ENCODE data around the gene PHACTR1. TPM values are rescaled to one million over a fixed set of nuclear protein-coding genes. Genes with fewer than 3 reads are reported as not detected.
"Not testable (repeated sequence)": the region's sequence is repeated elsewhere in the genome, so short reads cannot be mapped to it uniquely, and the experiment has no call there.

The PHACTR1 gene
- total RNA-seq, 1 experiment from 2014 or later = 5.2 TPM

DNA sequence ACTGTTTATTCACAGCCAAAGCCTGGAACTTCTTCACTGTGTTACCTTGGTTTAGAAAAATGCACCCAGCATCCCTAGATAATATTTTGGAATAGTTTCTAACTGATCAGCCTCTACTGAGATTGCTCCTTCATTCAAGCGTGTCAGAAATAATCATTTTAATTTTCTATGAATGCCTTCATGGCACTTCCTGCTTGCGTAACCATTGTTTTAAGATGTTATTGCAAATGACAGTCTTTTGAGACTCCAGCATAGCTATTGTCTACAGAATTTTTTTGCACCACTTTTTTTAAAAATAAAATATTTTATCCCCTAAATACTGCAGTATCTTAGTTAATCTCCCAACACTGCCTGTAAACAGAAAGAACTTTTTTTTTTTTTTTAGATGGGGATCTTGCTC lies 213.1 kb downstream of the PHACTR1 start:
- Histone ChIP-seq H3K4me1 (ENCODE audit: low read length) (no peaks in the 10 kb centered on the region), H3K9me2 (replicated peaks; ENCODE audit: insufficient read depth, low read length) (no peaks in the 10 kb centered on the region), H3K36me3 (ENCODE audit: insufficient read depth, low read length) (no peaks in the 10 kb centered on the region), H4K20me1 (ENCODE audit: insufficient read depth, low read depth, low read length) (no peaks in the 10 kb centered on the region), H3K27ac (ENCODE audit: low read length) (no peak overlapping the region), H3K79me2 (ENCODE audit: low read length) (no peaks in the 10 kb centered on the region), H3K4me3 (ENCODE audit: low read length) (no peak overlapping the region), H3K4me2 (ENCODE audit: low read depth, low read length, poor library complexity, severe bottlenecking) (no peak overlapping the region), H3K9me3 (ENCODE audit: low read length) (no peaks in the 10 kb centered on the region), H3K9ac (ENCODE audit: low read length) (no peak overlapping the region), H3K27me3 (ENCODE audit: low read length) (no peaks in the 10 kb centered on the region), H2AFZ (ENCODE audit: low read length) (no peak overlapping the region)
- no peak for DNase-seq

DNA sequence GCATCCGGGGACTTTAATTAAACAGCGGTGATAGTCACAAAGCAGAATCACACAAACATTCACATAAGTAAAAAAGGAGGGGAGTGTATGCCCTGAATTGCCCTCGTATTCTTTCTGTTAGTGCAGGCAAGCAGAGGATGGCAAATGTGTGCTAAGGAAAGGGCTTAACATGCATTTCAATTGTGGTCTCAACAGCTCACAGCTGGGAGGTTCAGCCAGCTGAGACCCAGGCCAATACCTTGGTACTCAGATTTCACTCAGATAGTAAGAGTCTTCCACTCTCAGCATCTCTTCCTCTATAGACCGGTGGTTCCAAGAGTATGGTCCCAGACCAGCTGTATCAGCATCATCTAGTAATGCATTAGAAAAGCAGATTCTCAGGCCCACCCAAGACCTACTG lies 215.1 kb downstream of the PHACTR1 start:
- Histone ChIP-seq H3K36me3 (ENCODE audit: insufficient read depth, low read length) (no peaks in the 10 kb centered on the region), H3K27ac (ENCODE audit: low read length) (no peak overlapping the region), H3K27me3 (ENCODE audit: low read length) (peaks cover 3% of the 10 kb centered on the region; the same call in 1 of the 2 replicates), H2AFZ (ENCODE audit: low read length) (no peak overlapping the region), H3K4me3 (ENCODE audit: low read length) (no peak overlapping the region), H3K4me1 (ENCODE audit: low read length) (no peaks in the 10 kb centered on the region), H3K9me3 (ENCODE audit: low read length) (no peaks in the 10 kb centered on the region), H3K79me2 (ENCODE audit: low read length) (no peaks in the 10 kb centered on the region), H4K20me1 (ENCODE audit: insufficient read depth, low read depth, low read length) (no peaks in the 10 kb centered on the region), H3K9me2 (replicated peaks; ENCODE audit: insufficient read depth, low read length) (no peaks in the 10 kb centered on the region), H3K4me2 (ENCODE audit: low read depth, low read length, poor library complexity, severe bottlenecking) (no peak overlapping the region), H3K9ac (ENCODE audit: low read length) (no peak overlapping the region)
- DNase-seq = no peak

DNA sequence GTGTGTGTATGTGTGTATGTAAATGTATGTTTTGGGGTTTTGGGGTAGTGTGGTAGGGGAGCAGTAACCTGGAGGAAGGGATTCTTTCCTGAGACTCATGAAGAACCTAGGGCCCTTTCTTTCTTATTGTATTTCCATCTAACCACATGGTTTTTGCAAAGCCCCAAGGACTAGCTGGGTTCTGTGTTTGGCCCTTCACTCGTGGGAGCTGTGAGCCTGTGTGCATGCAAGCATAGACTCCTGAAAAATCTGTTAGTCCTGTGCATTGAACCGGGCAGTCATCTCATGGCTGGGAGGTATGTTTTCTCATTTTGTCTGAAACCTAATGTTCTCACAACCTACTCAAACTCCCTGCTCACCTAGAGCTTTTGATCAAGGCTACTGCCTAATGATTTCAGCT lies 219.1 kb downstream of the PHACTR1 start:
- no peak for DNase-seq
- Histone ChIP-seq H3K79me2 (ENCODE audit: low read length) (no peaks in the 10 kb centered on the region), H4K20me1 (ENCODE audit: insufficient read depth, low read depth, low read length) (no peaks in the 10 kb centered on the region), H3K4me3 (ENCODE audit: low read length) (no peak overlapping the region), H2AFZ (ENCODE audit: low read length) (no peak overlapping the region), H3K4me1 (ENCODE audit: low read length) (no peaks in the 10 kb centered on the region), H3K27me3 (ENCODE audit: low read length) (peaks cover 3% of the 10 kb centered on the region; the same call in 1 of the 2 replicates), H3K27ac (ENCODE audit: low read length) (no peak overlapping the region), H3K9ac (ENCODE audit: low read length) (no peak overlapping the region), H3K36me3 (ENCODE audit: insufficient read depth, low read length) (no peaks in the 10 kb centered on the region), H3K9me2 (replicated peaks; ENCODE audit: insufficient read depth, low read length) (no peaks in the 10 kb centered on the region), H3K4me2 (ENCODE audit: low read depth, low read length, poor library complexity, severe bottlenecking) (no peak overlapping the region), H3K9me3 (ENCODE audit: low read length) (no peaks in the 10 kb centered on the region)

DNA sequence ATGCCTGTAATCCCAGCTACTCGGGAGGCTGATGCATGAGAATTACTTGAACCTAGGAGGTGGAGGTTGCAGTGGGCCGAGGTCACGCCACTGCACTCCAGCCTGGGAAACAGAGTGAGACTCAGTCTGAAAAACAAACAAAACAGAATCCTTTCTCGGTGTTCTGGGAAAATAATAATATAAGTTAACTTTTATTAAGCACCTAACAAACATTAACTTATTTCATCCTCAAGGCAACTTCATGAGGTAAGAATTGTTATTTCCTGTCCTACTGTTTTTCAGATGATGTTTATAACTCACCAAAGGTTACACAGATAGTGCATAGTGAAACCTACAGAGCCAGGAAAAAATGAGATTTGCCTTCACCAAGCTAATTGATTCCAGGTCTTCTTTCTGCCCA lies 221.4 kb downstream of the PHACTR1 start:
- no peaks in the 10 kb centered on the region for H3K4me1 ChIP-seq (ENCODE audit: low read length)
- no peaks in the 10 kb centered on the region for H4K20me1 ChIP-seq (ENCODE audit: insufficient read depth, low read depth, low read length)
- no peaks in the 10 kb centered on the region for H3K79me2 ChIP-seq (ENCODE audit: low read length)
- DNase-seq = no peak
- H3K27me3 ChIP-seq (ENCODE audit: low read length) = peaks cover 3% of the 10 kb centered on the region; the same call in 1 of the 2 replicates
- H3K9me2 ChIP-seq (replicated peaks; ENCODE audit: insufficient read depth, low read length) = no peaks in the 10 kb centered on the region
- no peaks in the 10 kb centered on the region for H3K9me3 ChIP-seq (ENCODE audit: low read length)
- no peak overlapping the region for H2AFZ ChIP-seq (ENCODE audit: low read length)
- no peak overlapping the region for H3K4me3 ChIP-seq (ENCODE audit: low read length)
- H3K4me2 ChIP-seq (ENCODE audit: low read depth, low read length, poor library complexity, severe bottlenecking) = no peak overlapping the region
- no peak overlapping the region for H3K9ac ChIP-seq (ENCODE audit: low read length)
- no peaks in the 10 kb centered on the region for H3K36me3 ChIP-seq (ENCODE audit: insufficient read depth, low read length)
- H3K27ac ChIP-seq (ENCODE audit: low read length) = no peak overlapping the region

DNA sequence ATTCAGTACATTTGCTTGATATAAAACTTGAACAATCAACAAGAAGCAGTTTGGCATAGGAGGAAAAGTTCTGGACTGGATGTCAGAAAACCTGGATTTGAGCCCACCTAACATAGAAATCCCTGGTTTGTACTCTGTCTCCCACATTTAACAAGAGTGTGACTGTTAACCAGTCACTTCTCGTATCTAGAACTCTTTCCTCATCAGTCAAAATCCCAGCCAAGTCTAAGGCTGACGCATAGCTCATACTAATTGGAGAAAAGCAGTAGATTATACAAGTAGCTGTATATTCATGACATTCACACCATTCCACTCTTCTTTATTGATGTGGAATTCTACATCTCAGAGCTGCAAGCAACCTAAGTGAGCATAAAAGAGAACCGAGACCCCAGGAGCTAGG lies 222.7 kb downstream of the PHACTR1 start:
- Histone ChIP-seq H3K9ac (ENCODE audit: low read length) (no peak overlapping the region), H3K4me3 (ENCODE audit: low read length) (no peak overlapping the region), H2AFZ (ENCODE audit: low read length) (no peak overlapping the region), H3K9me3 (ENCODE audit: low read length) (no peaks in the 10 kb centered on the region), H3K4me2 (ENCODE audit: low read depth, low read length, poor library complexity, severe bottlenecking) (no peak overlapping the region), H3K79me2 (ENCODE audit: low read length) (no peaks in the 10 kb centered on the region), H3K27me3 (ENCODE audit: low read length) (peaks cover 3% of the 10 kb centered on the region; the same call in 1 of the 2 replicates), H3K36me3 (ENCODE audit: insufficient read depth, low read length) (no peaks in the 10 kb centered on the region), H3K27ac (ENCODE audit: low read length) (no peak overlapping the region), H3K9me2 (replicated peaks; ENCODE audit: insufficient read depth, low read length) (no peaks in the 10 kb centered on the region), H3K4me1 (ENCODE audit: low read length) (no peaks in the 10 kb centered on the region), H4K20me1 (ENCODE audit: insufficient read depth, low read depth, low read length) (no peaks in the 10 kb centered on the region)
- DNase-seq = no peak

DNA sequence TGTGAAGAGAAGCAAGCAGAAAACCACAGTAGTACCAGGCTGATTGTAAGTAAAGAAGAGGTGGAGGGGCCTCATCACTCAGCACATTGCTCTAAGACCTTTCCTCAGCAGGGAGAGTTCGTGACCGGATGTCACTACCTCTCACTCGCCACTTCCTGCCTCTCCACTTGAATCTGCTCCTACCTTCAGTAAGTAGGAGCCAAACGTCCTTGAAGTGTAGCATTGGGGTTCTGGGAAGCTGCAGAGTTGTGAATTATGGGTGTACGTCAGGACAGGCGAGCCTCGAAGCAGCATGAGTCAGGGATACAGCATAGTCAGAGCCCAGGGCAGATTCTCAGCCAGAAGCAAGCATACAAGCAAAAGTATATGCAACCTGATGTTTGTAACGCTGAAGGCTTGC lies 224.9 kb downstream of the PHACTR1 start:
- H3K4me3 ChIP-seq (ENCODE audit: low read length) = no peak overlapping the region
- no peak overlapping the region for H2AFZ ChIP-seq (ENCODE audit: low read length)
- no peaks in the 10 kb centered on the region for H3K79me2 ChIP-seq (ENCODE audit: low read length)
- no peaks in the 10 kb centered on the region for H3K9me3 ChIP-seq (ENCODE audit: low read length)
- no peak for DNase-seq
- no peak overlapping the region for H3K4me2 ChIP-seq (ENCODE audit: low read depth, low read length, poor library complexity, severe bottlenecking)
- H3K4me1 ChIP-seq (ENCODE audit: low read length) = no peaks in the 10 kb centered on the region
- H3K27ac ChIP-seq (ENCODE audit: low read length) = no peak overlapping the region
- no peaks in the 10 kb centered on the region for H3K27me3 ChIP-seq (ENCODE audit: low read length)
- no peaks in the 10 kb centered on the region for H3K9me2 ChIP-seq (replicated peaks; ENCODE audit: insufficient read depth, low read length)
- no peak overlapping the region for H3K9ac ChIP-seq (ENCODE audit: low read length)
- no peaks in the 10 kb centered on the region for H3K36me3 ChIP-seq (ENCODE audit: insufficient read depth, low read length)
- H4K20me1 ChIP-seq (ENCODE audit: insufficient read depth, low read depth, low read length) = no peaks in the 10 kb centered on the region

DNA sequence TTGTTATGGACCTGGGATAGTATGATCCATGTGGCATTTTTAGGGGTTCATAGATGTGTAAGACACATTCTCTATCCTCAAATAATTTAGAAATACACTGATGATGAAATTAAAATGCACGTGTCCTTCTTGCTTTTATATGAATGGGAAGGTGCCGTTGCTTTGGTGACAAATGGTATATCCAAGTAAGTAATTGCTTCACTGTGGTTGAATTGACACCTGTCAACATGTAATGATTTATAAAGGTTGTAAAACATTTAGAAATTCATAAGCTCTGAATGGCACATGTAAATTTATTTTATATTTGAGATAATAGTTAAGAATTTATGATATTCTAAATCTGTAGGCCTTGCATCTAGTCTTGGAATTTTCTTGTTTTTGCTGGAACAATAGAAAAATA lies 227.0 kb downstream of the PHACTR1 start:
- H3K4me3 ChIP-seq (ENCODE audit: low read length) = no peak overlapping the region
- no peaks in the 10 kb centered on the region for H3K4me1 ChIP-seq (ENCODE audit: low read length)
- H3K9me2 ChIP-seq (replicated peaks; ENCODE audit: insufficient read depth, low read length) = no peaks in the 10 kb centered on the region
- H3K79me2 ChIP-seq (ENCODE audit: low read length) = no peaks in the 10 kb centered on the region
- DNase-seq = no peak
- H3K9ac ChIP-seq (ENCODE audit: low read length) = no peak overlapping the region
- no peaks in the 10 kb centered on the region for H3K27me3 ChIP-seq (ENCODE audit: low read length)
- H4K20me1 ChIP-seq (ENCODE audit: insufficient read depth, low read depth, low read length) = no peaks in the 10 kb centered on the region
- no peaks in the 10 kb centered on the region for H3K9me3 ChIP-seq (ENCODE audit: low read length)
- H3K27ac ChIP-seq (ENCODE audit: low read length) = no peak overlapping the region
- H3K36me3 ChIP-seq (ENCODE audit: insufficient read depth, low read length) = no peaks in the 10 kb centered on the region
- no peak overlapping the region for H3K4me2 ChIP-seq (ENCODE audit: low read depth, low read length, poor library complexity, severe bottlenecking)
- no peak overlapping the region for H2AFZ ChIP-seq (ENCODE audit: low read length)

DNA sequence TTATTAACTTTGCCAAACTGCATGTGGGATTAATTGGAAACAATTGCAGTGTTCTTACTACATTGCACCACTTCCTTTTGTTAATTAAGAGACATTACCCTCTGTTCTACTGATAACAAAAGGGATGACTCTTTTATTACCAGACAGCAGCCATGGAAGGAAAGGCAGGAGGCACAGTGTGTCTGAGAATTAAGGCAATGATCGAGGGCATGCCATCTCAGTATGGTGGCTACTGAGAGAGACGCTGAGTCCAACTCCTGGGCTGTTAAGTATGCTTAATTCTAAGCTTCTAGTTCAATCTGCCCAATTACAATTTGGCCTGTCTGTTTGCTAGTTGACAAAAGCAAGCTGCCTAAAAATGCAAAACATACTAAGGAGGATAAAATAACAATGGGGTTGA lies 227.4 kb downstream of the PHACTR1 start:
- no peaks in the 10 kb centered on the region for H3K27me3 ChIP-seq (ENCODE audit: low read length)
- no peaks in the 10 kb centered on the region for H3K9me2 ChIP-seq (replicated peaks; ENCODE audit: insufficient read depth, low read length)
- no peaks in the 10 kb centered on the region for H3K9me3 ChIP-seq (ENCODE audit: low read length)
- H3K4me2 ChIP-seq (ENCODE audit: low read depth, low read length, poor library complexity, severe bottlenecking) = no peak overlapping the region
- no peak overlapping the region for H3K9ac ChIP-seq (ENCODE audit: low read length)
- no peak overlapping the region for H3K4me3 ChIP-seq (ENCODE audit: low read length)
- H3K36me3 ChIP-seq (ENCODE audit: insufficient read depth, low read length) = no peaks in the 10 kb centered on the region
- no peaks in the 10 kb centered on the region for H3K79me2 ChIP-seq (ENCODE audit: low read length)
- H4K20me1 ChIP-seq (ENCODE audit: insufficient read depth, low read depth, low read length) = no peaks in the 10 kb centered on the region
- no peaks in the 10 kb centered on the region for H3K4me1 ChIP-seq (ENCODE audit: low read length)
- DNase-seq = no peak
- H2AFZ ChIP-seq (ENCODE audit: low read length) = no peak overlapping the region
- no peak overlapping the region for H3K27ac ChIP-seq (ENCODE audit: low read length)

DNA sequence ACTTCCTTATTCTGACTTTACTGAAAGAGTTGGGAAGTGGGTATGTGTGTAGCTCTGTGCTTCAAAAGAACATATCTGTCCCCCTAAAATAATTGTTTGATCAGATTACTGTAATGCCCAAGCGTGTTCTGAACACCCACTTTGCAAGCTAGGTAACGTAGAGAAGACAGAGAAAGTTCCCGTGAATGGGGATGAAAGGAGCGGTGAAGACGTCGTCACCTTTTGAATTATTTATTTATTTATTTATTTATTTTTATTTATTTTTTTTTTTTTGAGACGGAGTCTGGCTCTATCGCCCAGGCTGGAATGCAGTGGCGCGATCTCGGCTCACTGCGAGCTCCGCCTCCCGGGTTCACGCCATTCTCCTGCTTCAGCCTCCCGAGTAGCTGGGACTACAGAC lies 228.0 kb downstream of the PHACTR1 start:
- not testable (repeated sequence) for H3K4me1 ChIP-seq (ENCODE audit: low read length); H3K27ac ChIP-seq (ENCODE audit: low read length); H3K79me2 ChIP-seq (ENCODE audit: low read length); H3K4me3 ChIP-seq (ENCODE audit: low read length); DNase-seq; H3K9me2 ChIP-seq (replicated peaks; ENCODE audit: insufficient read depth, low read length); H3K36me3 ChIP-seq (ENCODE audit: insufficient read depth, low read length); H4K20me1 ChIP-seq (ENCODE audit: insufficient read depth, low read depth, low read length); H3K4me2 ChIP-seq (ENCODE audit: low read depth, low read length, poor library complexity, severe bottlenecking); H2AFZ ChIP-seq (ENCODE audit: low read length); H3K27me3 ChIP-seq (ENCODE audit: low read length); H3K9ac ChIP-seq (ENCODE audit: low read length); H3K9me3 ChIP-seq (ENCODE audit: low read length)
